ENCODE data around the gene TGFBI.
A peak's percentile ranks its signal among the peaks of the same experiment; 100 is the strongest.
"Not testable (repeated sequence)": the region's sequence is repeated elsewhere in the genome, so short reads cannot be mapped to it uniquely, and the experiment has no call there.

Gene TGFBI

DNA sequence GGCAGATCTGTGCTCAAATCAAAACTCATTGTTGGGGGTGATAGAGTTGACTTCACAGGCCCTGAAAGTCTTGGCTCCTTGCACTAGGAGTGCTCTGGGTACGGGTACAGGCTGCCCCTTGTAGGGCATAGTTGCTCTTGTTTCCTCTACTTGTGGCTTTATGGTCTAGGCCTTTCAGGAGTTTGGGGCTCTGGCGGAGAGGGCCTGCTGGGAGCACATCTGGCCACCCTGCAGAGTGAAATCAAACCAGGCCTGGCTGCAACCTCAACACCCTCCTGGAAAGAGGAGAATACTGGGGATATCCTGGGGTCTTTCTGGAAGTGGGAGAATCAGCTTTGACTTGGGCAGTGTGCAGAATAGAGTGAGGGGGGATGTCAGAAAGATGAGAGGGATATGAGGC is 1.5 kb downstream of the TGFBI start:
- DNase-seq, result no peak

DNA sequence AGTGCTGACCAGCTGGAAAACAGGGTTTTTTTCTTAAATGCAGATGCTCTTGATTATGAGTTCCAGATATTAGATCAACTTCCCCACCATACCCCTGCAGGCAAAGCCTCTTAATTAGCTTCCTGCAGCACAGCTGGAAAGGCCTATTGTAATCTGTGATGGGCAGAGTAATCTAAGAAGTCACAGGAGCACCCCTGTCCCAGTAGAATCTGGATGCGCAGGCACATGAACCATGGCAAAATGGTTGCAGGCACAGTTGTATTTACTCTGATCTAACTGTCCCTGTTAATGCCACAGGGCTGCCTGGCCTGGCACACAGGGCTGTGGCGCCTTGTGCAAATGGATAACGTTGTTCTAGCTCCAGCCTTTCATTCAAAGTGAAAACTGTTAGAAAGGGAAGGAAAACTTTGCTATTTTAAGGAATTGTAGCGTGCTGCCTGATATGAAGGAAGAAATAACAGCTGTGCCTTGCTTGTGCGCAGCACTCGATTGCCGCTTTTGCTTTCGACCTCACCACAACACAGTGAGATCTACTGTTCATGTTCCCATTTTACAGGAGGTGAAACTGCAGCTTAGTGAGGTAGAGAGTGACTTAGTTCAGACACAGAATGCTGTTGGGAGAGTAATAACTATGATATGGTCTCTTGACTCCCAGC is 2.3 kb downstream of the TGFBI start:
- DNase-seq, result no peak

DNA sequence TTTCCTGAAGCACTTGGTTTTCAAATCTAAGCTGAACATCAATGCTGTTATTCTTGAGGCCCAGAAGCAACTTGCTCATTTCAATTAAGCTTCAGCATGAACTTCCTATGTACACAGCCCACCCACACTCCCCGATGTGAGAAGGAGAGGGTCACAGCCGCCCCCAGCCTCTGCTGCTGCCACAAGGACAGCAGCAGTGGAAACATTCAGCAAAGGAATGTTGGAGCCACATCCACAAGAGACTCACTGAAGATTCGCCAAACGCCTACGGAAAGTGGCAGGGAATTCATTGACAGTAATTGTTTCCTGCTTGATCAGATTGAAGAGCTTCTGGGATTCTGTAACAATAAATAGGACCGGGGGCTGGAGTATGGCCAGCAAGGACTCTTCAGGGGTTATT is 2.9 kb downstream of the TGFBI start:
- DNase-seq, result no peak

DNA sequence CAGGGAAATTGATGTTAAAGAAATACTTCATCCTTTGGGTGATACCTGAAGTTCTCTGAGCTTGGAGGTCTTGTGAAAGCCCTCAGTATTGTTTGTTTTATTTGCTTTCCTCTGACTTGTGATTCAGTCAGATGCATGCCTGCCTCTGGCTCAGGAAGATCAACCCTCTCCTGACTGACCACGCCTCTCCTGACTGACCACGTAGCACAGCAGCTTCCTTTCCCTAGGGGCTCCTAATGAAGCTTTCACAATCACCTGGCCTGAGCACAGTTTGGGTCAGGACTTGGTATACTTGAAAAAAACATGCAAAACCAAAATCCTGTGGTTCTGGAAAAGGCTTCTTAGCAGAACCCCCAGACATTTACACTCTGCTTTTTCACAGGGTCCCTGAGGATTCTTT is 3.8 kb downstream of the TGFBI start:
- DNase-seq, result no peak

- DNase-seq, result no peak
Measured at GRCh38 chr5:136033234-136033633, 4.4 kb downstream of the TGFBI start.

DNA sequence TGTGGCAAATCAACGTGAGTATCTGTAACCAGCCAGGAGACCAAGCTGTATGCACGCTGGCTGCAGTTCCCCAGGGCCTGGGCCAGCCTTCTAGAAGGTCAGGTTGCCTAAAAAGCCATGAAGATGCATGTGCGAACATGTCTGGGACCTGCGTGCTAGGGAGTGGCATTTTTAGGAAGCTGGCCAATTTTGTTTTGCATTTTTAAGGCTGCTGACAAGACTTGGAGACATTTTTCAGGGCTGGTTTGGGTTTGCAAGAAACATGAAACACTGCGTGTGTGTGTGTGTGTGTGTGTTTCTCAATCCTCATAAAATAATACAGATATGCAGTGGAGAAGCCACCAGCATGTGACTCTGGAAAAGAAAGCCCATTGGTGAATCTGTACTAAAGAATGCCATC is 5.1 kb downstream of the TGFBI start:
- DNase-seq, result no peak

GRCh38 chr5:136034492-136034891 is 5.7 kb downstream of the TGFBI start:
- DNase-seq, result no peak

- DNase-seq, result no peak
Measured at GRCh38 chr5:136034984-136035383, 6.2 kb downstream of the TGFBI start.

GRCh38 chr5:136035837-136036236 is 7.0 kb downstream of the TGFBI start:
- no peak for DNase-seq

DNA sequence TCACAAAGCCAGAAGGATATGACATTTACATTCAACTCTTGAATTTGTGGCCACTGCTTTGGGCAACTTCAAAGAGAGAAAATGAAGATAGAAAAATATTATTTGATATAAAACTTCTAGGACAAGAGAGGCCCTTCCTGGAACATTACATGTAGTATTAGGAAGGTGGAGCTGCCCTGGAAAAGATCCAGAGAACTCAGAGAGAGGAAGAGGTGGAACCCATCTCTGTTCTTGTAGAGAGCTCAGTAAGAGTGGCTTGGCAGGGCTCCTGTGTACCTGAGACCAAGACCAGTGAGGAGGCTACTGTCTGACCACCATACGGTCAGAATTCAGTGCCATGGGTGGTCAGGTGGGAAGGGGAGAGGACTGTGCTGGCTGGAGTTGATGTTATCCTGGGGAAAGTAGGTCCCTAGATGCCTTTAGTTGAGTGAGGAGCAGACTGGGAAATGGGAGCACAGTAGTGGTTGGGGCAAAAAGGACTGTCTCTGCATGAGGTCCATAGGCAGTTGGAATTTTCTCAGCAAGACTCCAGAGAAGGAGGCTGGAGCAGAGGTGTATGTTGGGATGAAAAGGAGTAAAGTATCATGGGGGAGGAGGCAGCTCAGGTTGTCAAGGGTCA is 7.6 kb downstream of the TGFBI start:
- no peak for DNase-seq

- peak; percentile 62 for DNase-seq
Measured at GRCh38 chr5:136037001-136037705, 8.4 kb downstream of the TGFBI start.

- no peak for DNase-seq
Measured at GRCh38 chr5:136038635-136039034, 9.8 kb downstream of the TGFBI start.

DNA sequence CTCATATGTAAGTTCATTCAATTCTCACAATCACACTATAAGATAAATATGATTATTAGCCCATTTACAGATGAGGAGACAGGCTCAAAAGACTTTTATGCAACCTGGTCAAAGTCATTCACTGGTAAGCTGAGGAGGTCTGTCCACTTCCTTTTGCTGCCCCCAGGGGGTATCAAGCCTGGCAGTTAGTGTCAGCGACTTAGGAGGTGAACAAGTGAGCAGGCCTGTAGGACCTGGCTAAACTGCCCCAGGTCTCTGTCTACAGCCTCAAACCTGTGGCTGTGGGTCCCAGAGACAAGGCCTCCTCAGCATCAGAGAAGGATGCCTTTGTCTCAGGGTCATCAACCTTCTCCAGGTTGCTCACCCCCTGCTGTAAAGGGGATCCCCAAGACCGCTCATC is 10.4 kb downstream of the TGFBI start:
- no peak for DNase-seq

DNA sequence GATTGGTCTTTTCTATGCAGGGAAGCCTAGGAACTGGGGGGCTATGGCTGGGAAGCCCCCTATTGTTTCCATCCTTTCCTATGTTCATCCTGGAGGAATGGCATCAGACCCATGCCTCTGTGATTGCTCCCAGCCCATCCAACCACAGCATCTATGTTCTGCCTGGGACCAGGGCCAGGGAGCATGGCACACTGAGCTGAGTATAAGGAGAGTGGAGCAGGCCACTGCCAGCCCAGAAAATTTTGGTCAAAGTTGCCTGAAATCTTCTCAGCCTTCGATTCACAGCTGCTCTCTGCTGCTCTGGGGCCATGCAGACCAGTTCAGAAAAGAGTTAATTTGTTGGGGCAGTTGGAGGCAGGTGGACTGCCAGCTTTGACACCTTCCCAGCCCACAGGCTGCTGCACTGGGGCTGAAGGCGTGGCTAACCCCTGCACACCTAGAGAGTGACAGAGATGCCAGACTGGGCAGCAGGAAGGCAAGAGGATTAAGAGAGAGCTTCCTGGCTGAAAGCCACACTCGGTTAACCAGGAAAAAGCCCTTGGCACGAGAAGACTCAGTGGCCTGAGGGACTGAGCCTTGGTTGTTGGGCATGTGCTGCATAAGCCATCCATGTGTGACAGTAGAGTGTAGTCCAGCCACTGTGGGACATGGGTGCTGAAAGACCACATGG is 12.1 kb downstream of the TGFBI start:
- DNase-seq, result no peak

GRCh38 chr5:136042156-136042555 is 13.4 kb downstream of the TGFBI start:
- no peak for DNase-seq

DNA sequence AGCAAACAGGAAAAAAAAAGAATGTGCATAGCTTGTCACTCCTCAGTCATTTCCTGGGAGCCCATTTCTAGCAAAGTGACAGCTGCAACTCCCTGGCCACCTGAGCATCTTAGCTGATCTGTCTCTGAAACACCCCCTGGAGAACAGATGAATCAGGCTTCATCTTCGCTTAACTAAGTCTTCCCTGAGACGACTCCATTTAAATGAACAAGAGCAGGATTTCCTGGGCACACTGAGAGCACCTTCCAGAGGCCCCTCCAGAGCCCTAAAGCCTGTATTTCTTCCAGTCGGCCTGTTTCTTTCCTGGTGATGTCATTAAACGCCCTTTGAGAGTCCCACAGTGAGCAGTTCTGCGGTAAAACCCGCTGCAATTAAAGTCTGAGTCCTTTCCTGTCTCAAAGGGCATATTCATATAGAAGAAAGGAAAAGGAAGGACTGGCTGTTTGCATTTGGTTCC is 13.9 kb downstream of the TGFBI start:
- DNase-seq, result no peak

- no peak for DNase-seq
Measured at GRCh38 chr5:136043551-136043950, 14.8 kb downstream of the TGFBI start.

DNA sequence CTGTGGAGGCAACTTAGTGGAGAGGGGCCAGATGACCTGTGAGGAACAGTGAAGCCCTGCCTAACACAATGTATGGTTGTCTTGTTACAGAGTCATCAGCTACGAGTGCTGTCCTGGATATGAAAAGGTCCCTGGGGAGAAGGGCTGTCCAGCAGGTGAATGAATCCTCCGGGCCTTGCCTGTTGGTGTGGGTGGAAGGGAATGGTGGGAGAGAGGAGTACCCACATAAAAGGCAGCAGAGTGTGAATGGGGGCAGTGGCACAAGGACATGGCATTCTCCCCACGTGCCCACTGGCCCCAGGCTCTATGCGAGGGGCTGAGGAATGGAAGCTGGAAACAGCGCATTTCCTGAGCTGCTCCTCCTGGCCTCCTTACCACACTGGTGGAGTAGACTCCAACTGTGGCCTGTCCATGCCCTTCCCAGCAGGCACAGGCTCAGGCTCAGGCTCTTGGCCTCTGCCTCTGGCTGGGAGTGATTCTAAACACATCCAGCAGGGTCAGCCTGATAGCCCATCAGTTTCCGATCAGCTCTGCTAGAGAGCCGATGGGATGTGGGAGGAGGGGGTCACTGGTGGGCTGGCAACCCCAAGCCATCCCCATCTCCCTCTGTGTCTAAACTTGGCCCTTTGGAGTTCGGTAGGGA is 15.3 kb downstream of the TGFBI start:
- DNase-seq, result no peak

DNA sequence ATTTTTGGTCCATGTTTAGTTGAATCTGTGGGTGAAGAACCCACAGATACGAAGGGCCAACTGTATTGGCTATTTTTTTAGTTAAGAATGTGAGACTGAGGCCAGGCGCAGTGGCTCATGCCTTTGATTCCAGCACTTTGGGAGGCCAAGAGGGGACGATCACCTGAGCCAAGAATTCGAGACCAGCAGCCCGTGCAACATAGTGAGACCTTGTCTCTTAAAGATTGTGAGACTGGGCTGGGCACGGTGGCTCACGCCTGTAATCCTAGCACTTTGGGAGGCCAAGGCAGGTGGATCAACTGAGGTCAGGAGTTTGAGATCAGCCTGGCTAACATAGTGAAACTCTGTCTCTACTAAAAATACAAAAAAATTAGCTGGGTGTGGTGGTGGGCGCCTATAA is 16.2 kb downstream of the TGFBI start:
- DNase-seq, result not testable (repeated sequence)

GRCh38 chr5:136046246-136046645 is 17.5 kb downstream of the TGFBI start:
- DNase-seq, result no peak

GRCh38 chr5:136047858-136048257 is 19.1 kb downstream of the TGFBI start:
- no peak for DNase-seq

GRCh38 chr5:136048966-136049365 is 20.2 kb downstream of the TGFBI start:
- DNase-seq, result no peak
